ENCODE data around the gene STARD3. TPM values are rescaled to one million over a fixed set of nuclear protein-coding genes. Genes with fewer than 3 reads are reported as not detected.

The STARD3 gene
- 41.7 to 55.4 TPM (median 54.8 TPM) in 5 replicates for total RNA-seq (2022; extraction: Qiagen RNA extraction)

GRCh38 chr17:39636927-39637736, at the start of gene STARD3:
Gene STARD3 (plus strand): TSS chr17:39637144. CDS start chr17:39653532, 16,388 bp downstream.

GRCh38 chr17:39607851-39608130, 29.2 kb upstream of the STARD3 start, which contains the start of gene NEUROD2:
Gene NEUROD2 (minus strand): TSS chr17:39607920. CDS start chr17:39606599, 1,321 bp downstream.

GRCh38 chr17:39626171-39627046, 10.5 kb upstream of the STARD3 start, which contains the start of gene PPP1R1B:
Gene PPP1R1B (plus strand): TSS chr17:39626952. CDS start chr17:39627393, 441 bp downstream.

GRCh38 chr17:39664581-39665561, 27.9 kb downstream of the STARD3 start, which contains the start of gene TCAP:
Gene TCAP (plus strand): TSS chr17:39665349. CDS start chr17:39665360, 11 bp downstream.

GRCh38 chr17:39667945-39668924, 31.3 kb downstream of the STARD3 start, which contains the start of gene PNMT:
Gene PNMT (plus strand): TSS chr17:39668453. CDS start chr17:39668476, 23 bp downstream.

GRCh38 chr17:39687546-39688474, 50.9 kb downstream of the STARD3 start, which contains the start of gene PGAP3:
Gene PGAP3 (minus strand): TSS chr17:39688057. CDS start chr17:39688014, 43 bp downstream.

GRCh38 chr17:39699818-39700147, 62.8 kb downstream of the STARD3 start, which contains the start of gene ERBB2:
Gene ERBB2 (plus strand): TSS chr17:39700064. CDS start chr17:39700239, 175 bp downstream.

Other genes with a start within 250 kb of the STARD3 start
- gene FBXL20, start 235.5 kb upstream of the STARD3 start, total RNA-seq (2022; extraction: Qiagen RNA extraction) = 5.9 to 7.8 TPM (median 7.0 TPM) in 5 replicates
- gene MED1, start 185.9 kb upstream of the STARD3 start, total RNA-seq (2022; extraction: Qiagen RNA extraction) = 25.0 to 33.7 TPM (median 30.0 TPM) in 5 replicates
- gene CDK12, start 175.7 kb upstream of the STARD3 start, total RNA-seq (2022; extraction: Qiagen RNA extraction) = 28.0 to 38.9 TPM (median 34.2 TPM) in 5 replicates
- gene NEUROD2, start 29.2 kb upstream of the STARD3 start, total RNA-seq (2022; extraction: Qiagen RNA extraction) = 0.08 TPM in 1 of 5 replicates, not detected in the others
- gene PPP1R1B, start 10.2 kb upstream of the STARD3 start, total RNA-seq (2022; extraction: Qiagen RNA extraction) = 0.11 to 0.12 TPM (median 0.11 TPM) in 3 of 5 replicates, not detected in the others
- gene TCAP, start 28.2 kb downstream of the STARD3 start, total RNA-seq (2022; extraction: Qiagen RNA extraction) = 0.74 to 1.4 TPM (median 0.90 TPM) in 5 replicates
- 0.27 to 0.68 TPM (median 0.33 TPM) in 4 of 5 replicates, not detected in the other for gene PNMT, start 31.3 kb downstream of the STARD3 start, total RNA-seq (2022; extraction: Qiagen RNA extraction)
- gene PGAP3, start 50.9 kb downstream of the STARD3 start, total RNA-seq (2022; extraction: Qiagen RNA extraction) = 7.3 to 8.5 TPM (median 8.2 TPM) in 5 replicates
- 26.2 to 34.3 TPM (median 33.5 TPM) in 5 replicates for gene ERBB2, start 62.9 kb downstream of the STARD3 start, total RNA-seq (2022; extraction: Qiagen RNA extraction)
- 84.6 to 98.6 TPM (median 92.9 TPM) in 5 replicates for gene MIEN1, start 93.4 kb downstream of the STARD3 start, total RNA-seq (2022; extraction: Qiagen RNA extraction)
- gene GRB7, start 100.8 kb downstream of the STARD3 start, total RNA-seq (2022; extraction: Qiagen RNA extraction) = 3.0 to 4.9 TPM (median 4.4 TPM) in 5 replicates
- not detected in 5 replicates for gene IKZF3, start 227.2 kb downstream of the STARD3 start, total RNA-seq (2022; extraction: Qiagen RNA extraction)
- gene ZPBP2, start 231.1 kb downstream of the STARD3 start, total RNA-seq (2022; extraction: Qiagen RNA extraction) = not detected in 5 replicates

All from A549 treated with Mapracorat at 1 μM for 4 hours (cell line).